ENCODE data around the gene THOC2.
A peak's percentile ranks its signal among the peaks of the same experiment; 100 is the strongest.
"Not testable (repeated sequence)": the region's sequence is repeated elsewhere in the genome, so short reads cannot be mapped to it uniquely, and the experiment has no call there.

THOC2 gene

DNA sequence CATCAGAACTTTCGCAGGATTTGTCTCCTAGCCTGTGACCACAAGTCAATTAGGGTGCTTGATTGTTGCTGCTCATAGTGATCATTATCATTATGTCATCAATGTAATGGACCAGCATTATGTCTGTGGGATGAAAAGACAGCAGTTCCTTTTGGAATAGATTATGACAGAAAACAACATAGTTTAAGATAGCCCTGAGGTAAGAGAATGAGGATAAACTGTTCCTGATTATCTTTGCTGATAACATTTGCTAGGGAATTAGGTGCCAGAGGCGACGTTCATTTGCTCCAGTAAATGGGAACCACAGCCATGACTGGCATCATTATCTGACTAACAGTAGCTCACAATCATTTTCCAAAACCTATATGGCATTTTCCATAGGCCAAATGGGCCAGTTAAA, 12.7 kb upstream of the THOC2 start:
- no peak for DNase-seq (ENCODE audit: low spot score in 2 of 2)
- no peak for ATAC-seq (replicated peaks; ENCODE audit: extremely low read depth, poor library complexity, severe bottlenecking)
- no peaks in the 10 kb centered on the region for H3K9me3 Mint-ChIP-seq
- peaks cover 5% of the 10 kb centered on the region for H3K4me1 Mint-ChIP-seq
- no peak overlapping the region for H3K4me3 Mint-ChIP-seq
- no peak overlapping the region for H3K27ac Mint-ChIP-seq (ENCODE audit: low read depth)
- H3K36me3 Mint-ChIP-seq (ENCODE audit: insufficient read depth) = no peaks in the 10 kb centered on the region
- H3K27me3 Mint-ChIP-seq = no peaks in the 10 kb centered on the region

DNA sequence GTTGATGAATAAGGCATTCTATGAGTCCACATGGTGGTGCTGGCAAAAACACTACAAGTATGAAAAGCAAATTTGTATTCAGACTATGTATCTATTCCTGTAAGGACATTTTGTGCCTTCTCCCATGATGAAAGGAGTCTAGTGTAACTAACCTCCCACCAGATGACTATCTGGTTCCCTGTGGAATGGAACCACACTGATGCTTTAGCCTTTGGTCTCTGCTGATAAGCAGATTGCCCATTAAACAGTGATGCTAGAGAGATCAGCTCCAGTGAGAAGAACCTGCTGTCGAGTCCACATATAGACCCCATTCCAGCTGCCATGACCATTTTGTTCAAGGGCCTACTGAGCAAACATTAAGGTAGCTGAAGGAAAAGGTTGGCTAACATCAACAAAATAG, 10.5 kb upstream of the THOC2 start:
- Mint-ChIP-seq H3K36me3 (ENCODE audit: insufficient read depth) (no peaks in the 10 kb centered on the region), H3K4me1 (peaks cover 5% of the 10 kb centered on the region), H3K4me3 (no peak overlapping the region), H3K27ac (ENCODE audit: low read depth) (no peak overlapping the region), H3K27me3 (no peaks in the 10 kb centered on the region), H3K9me3 (no peaks in the 10 kb centered on the region)
- DNase-seq (ENCODE audit: low spot score in 2 of 2) (no peak), ATAC-seq (replicated peaks; ENCODE audit: extremely low read depth, poor library complexity, severe bottlenecking) (no peak)

DNA sequence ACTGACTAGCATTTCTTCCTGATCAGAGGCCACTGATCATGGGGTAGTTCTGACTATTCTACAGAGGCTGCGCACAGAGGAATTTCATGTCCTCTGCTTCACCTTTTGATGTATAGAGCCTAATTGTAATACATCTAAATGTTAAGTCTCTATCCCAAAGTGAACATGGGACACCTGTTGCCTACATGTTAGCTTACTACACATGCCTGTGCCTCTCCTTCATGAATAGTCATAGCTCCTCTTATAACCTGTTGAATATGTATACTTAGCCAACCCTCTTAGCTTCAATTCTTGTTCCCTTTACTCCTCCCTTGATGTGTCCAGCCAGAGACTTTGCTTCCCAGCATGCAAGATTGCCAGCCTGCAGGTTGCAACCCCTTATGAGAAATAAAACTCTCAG, 9.6 kb upstream of the THOC2 start:
- ATAC-seq (replicated peaks; ENCODE audit: extremely low read depth, poor library complexity, severe bottlenecking) = no peak
- H3K36me3 Mint-ChIP-seq (ENCODE audit: insufficient read depth) = no peaks in the 10 kb centered on the region
- peaks cover 5% of the 10 kb centered on the region for H3K4me1 Mint-ChIP-seq
- peak overlapping the region; percentile 57 for H3K27ac Mint-ChIP-seq (ENCODE audit: low read depth)
- H3K27me3 Mint-ChIP-seq = no peaks in the 10 kb centered on the region
- DNase-seq (ENCODE audit: low spot score in 2 of 2) = no peak
- no peak overlapping the region for H3K4me3 Mint-ChIP-seq
- no peaks in the 10 kb centered on the region for H3K9me3 Mint-ChIP-seq

DNA sequence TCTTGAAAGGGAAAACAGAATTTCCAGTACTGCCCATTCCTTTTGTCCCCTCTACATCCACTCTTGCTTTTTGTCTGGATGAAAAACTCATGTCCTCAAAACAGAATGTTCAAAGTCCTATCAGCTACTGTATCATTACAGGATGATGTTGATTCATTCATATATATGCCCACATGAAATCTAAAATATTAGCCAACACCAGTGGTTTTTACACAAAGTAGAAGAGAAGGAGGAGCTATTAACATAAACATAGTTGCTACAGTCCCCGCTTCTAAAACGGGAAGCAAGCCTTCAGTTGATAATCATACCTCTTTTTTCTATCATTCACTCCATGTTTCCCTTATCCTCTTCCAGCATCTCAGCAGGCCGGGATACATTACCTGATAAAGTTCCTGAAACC, 7.7 kb upstream of the THOC2 start:
- H3K27ac Mint-ChIP-seq (ENCODE audit: low read depth) = no peak overlapping the region

DNA sequence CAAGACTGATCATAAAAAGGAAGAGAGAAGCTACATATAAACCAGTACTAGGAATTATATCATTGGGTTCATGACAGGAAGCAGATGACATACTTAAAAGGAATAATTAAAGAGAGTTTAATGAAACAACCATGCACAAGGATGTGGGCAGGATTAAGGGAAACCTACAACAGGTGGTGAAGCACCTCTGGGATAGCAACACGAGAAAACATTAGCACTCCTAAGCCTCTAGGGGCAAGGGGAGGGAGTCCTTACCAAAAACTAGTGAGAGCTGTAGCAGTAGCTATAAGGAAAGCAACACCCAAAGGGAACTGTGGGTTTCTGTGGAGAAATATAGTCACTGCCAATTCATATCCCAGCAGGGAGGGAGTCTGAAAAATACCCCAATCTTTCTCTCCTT, 7.2 kb upstream of the THOC2 start:
- ATAC-seq (replicated peaks; ENCODE audit: extremely low read depth, poor library complexity, severe bottlenecking) (no peak), DNase-seq (ENCODE audit: low spot score in 2 of 2) (no peak)
- no peaks in the 10 kb centered on the region for H3K9me3 Mint-ChIP-seq
- no peak overlapping the region for H3K27ac Mint-ChIP-seq (ENCODE audit: low read depth)
- no peak overlapping the region for H3K4me3 Mint-ChIP-seq
- no peaks in the 10 kb centered on the region for H3K27me3 Mint-ChIP-seq
- peaks cover 5% of the 10 kb centered on the region for H3K4me1 Mint-ChIP-seq
- H3K36me3 Mint-ChIP-seq (ENCODE audit: insufficient read depth) = no peaks in the 10 kb centered on the region

More for the DNA sequence above, 7.7 kb upstream of the THOC2 start:
- Mint-ChIP-seq H3K27me3 (no peaks in the 10 kb centered on the region), H3K4me1 (peaks cover 5% of the 10 kb centered on the region), H3K4me3 (no peak overlapping the region), H3K9me3 (no peaks in the 10 kb centered on the region), H3K36me3 (ENCODE audit: insufficient read depth) (no peaks in the 10 kb centered on the region)
- DNase-seq (ENCODE audit: low spot score in 2 of 2) (no peak), ATAC-seq (replicated peaks; ENCODE audit: extremely low read depth, poor library complexity, severe bottlenecking) (no peak)

DNA sequence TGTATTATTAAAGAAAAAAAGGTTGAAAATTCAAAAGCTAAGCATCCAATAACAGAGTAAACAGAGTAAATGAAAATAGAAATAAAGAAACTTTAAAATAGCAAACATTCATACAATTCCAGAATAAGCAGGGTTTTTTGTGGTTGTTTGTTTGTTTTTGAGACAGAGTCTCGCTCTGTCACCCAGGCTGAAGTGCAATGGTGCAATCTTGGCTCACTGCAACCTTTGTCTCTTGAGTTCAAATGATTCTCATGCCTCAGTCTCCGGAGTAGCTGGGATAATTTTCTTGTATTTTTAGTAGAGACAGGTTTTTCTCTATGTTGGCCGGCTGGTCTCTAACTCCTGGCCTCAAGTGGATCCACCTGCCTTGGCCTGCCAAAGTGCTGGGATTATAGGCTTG, 6.6 kb upstream of the THOC2 start:
- ATAC-seq (replicated peaks; ENCODE audit: extremely low read depth, poor library complexity, severe bottlenecking) (no peak), DNase-seq (ENCODE audit: low spot score in 2 of 2) (no peak)
- Mint-ChIP-seq H3K4me3 (no peak overlapping the region), H3K27me3 (no peaks in the 10 kb centered on the region), H3K9me3 (no peaks in the 10 kb centered on the region), H3K4me1 (peaks cover 5% of the 10 kb centered on the region), H3K27ac (ENCODE audit: low read depth) (no peak overlapping the region), H3K36me3 (ENCODE audit: insufficient read depth) (no peaks in the 10 kb centered on the region)

DNA sequence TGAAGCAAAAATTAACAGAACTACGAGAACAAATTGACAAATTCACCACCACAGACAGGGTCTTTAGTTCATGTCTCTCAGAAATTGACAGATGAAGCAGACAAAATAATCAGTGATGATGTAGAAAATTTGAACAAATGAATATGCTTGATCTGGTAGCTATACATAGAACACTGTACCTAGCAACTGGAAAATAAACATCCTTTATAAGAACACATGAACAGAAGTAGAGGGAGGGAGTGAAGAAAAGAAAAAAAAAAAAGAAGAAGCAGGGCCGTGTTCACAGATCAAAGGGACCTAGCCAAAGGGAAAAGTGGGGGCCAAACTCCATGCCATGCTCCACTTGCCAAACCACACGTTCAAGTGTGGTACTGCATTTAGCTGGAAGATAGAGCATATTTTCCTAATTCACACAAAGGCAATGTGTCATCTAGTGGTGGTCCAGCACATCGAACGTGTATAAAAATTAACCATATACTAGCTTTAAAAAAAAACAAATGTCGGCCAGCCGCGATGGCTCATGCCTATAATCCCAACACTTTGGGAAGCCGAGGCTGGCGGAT, 5.6 kb upstream of the THOC2 start:
- DNase-seq (ENCODE audit: low spot score in 2 of 2) = no peak
- no peaks in the 10 kb centered on the region for H3K36me3 Mint-ChIP-seq (ENCODE audit: insufficient read depth)
- peaks cover 5% of the 10 kb centered on the region for H3K4me1 Mint-ChIP-seq
- ATAC-seq (replicated peaks; ENCODE audit: extremely low read depth, poor library complexity, severe bottlenecking) = no peak
- H3K9me3 Mint-ChIP-seq = no peaks in the 10 kb centered on the region
- no peaks in the 10 kb centered on the region for H3K27me3 Mint-ChIP-seq
- H3K4me3 Mint-ChIP-seq = no peak overlapping the region
- no peak overlapping the region for H3K27ac Mint-ChIP-seq (ENCODE audit: low read depth)

DNA sequence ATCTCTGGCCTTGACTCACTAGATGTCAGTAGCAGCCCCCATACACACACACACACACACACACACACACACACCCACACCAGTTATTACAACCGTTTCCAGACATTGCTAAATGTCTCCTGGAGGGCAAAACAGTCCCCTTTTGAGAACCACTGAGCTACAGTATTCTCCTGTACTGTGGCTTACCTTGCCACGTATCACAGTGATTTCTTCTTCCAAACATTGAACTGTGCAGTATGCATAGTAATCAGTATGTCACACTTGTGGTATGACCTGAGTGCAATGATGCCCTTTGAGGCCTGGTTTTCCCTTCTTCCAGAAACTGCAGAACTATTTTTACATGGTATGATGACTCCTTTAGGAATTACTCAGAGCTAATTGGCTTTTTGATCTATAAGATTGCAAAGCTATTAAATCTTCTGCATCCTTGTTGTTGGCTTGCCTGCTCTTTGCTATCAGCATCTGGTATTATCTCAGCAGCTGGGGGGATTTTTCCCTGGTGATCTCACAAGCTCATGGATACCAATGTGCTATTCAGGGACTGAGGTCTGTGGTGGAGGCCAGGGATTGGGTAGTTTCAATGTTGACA, 3.6 kb upstream of the THOC2 start:
- ATAC-seq (replicated peaks; ENCODE audit: extremely low read depth, poor library complexity, severe bottlenecking) (no peak), DNase-seq (ENCODE audit: low spot score in 2 of 2) (no peak)
- peaks cover 6% of the 10 kb centered on the region for H3K4me1 Mint-ChIP-seq
- H3K4me3 Mint-ChIP-seq = no peak overlapping the region
- no peaks in the 10 kb centered on the region for H3K9me3 Mint-ChIP-seq
- H3K27me3 Mint-ChIP-seq = no peaks in the 10 kb centered on the region
- H3K27ac Mint-ChIP-seq (ENCODE audit: low read depth) = no peak overlapping the region
- H3K36me3 Mint-ChIP-seq (ENCODE audit: insufficient read depth) = peaks cover 1% of the 10 kb centered on the region

DNA sequence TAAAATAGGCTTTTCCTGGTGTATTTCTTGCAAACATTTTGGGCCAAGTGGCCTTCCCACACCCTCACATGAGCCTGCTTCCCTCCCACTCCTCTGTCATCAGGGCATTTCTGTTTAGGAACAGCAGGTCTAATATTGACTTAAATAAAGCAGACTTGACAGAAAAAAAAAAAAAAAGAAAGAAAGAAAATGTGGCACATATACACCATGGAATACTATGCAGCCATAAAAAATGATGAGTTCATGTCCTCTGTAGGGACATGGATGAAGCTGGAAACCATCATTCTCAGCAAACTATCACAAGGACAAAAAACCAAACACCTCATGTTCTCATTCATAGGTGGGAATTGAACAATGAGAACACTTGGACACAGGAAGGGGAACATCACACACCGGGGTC, 2.3 kb upstream of the THOC2 start:
- not testable (repeated sequence) for ATAC-seq (replicated peaks; ENCODE audit: extremely low read depth, poor library complexity, severe bottlenecking); H3K27me3 Mint-ChIP-seq; H3K4me3 Mint-ChIP-seq; H3K36me3 Mint-ChIP-seq (ENCODE audit: insufficient read depth); DNase-seq (ENCODE audit: low spot score in 2 of 2); H3K27ac Mint-ChIP-seq (ENCODE audit: low read depth); H3K4me1 Mint-ChIP-seq; H3K9me3 Mint-ChIP-seq

DNA sequence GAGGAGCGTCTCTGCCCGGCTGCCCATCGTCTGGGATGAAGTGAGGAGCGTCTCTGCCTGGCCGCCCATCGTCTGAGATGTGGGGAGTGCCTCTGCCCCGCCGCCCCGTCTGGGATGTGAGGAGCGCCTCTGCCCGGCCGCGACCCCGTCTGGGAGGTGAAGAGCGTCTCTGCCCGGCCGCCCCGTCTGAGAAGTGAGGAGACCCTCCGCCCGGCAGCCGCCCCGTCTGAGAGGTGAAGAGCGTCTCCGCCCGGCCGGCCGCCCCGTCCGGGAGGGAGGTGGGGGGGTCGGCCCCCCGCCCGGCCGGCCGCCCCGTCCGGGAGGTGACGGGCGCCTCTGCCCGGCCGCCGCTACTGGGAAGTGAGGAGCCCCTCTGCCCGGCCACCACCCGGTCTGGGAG, 1.2 kb upstream of the THOC2 start:
- H3K27me3 Mint-ChIP-seq; ATAC-seq (replicated peaks; ENCODE audit: extremely low read depth, poor library complexity, severe bottlenecking); H3K36me3 Mint-ChIP-seq (ENCODE audit: insufficient read depth); H3K4me1 Mint-ChIP-seq; H3K4me3 Mint-ChIP-seq; H3K9me3 Mint-ChIP-seq; DNase-seq (ENCODE audit: low spot score in 2 of 2); H3K27ac Mint-ChIP-seq (ENCODE audit: low read depth): not testable (repeated sequence)

DNA sequence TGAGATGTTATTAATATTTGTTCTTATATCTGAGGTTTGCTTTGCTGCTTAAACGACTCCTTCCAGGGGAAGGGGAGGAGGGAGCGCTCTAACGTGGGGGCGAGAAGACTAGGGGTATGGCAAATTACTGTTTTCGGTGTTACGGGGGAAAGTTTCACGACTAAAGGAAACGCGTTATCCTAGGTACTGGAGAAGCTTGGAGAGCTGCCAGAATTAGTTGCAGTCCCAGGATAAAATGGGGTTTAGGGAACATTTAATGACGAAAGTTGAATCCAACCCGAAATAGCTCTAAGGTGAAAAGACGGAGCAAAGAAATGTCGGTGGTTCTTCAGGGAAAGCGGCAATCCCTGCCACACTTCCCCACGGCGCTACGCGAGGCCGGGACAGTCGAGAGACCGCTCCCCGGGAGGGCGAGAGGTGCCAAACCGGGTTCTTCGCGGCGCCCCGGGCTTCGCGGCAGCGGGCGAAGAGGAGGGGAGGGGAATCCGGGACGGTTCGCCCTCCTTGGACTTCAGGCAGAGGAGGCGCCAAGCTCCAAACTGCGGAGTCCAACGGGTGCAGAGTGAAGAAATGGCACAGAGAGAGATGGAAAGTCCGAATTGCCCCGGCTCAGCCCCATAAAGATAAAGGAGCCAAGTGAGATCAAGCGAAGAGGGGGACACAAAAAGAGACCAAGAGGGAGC, 724 bp downstream of the THOC2 start:
- DNase-seq (ENCODE audit: low spot score in 2 of 2) (no peak), ATAC-seq (replicated peaks; ENCODE audit: extremely low read depth, poor library complexity, severe bottlenecking) (peak; percentile 33)
- no peaks in the 10 kb centered on the region for H3K9me3 Mint-ChIP-seq
- H3K4me3 Mint-ChIP-seq = peak overlapping the region; percentile 93
- peaks cover 5% of the 10 kb centered on the region for H3K36me3 Mint-ChIP-seq (ENCODE audit: insufficient read depth)
- H3K27ac Mint-ChIP-seq (ENCODE audit: low read depth) = peak overlapping the region; percentile 95
- no peaks in the 10 kb centered on the region for H3K27me3 Mint-ChIP-seq
- peaks cover 14% of the 10 kb centered on the region for H3K4me1 Mint-ChIP-seq

DNA sequence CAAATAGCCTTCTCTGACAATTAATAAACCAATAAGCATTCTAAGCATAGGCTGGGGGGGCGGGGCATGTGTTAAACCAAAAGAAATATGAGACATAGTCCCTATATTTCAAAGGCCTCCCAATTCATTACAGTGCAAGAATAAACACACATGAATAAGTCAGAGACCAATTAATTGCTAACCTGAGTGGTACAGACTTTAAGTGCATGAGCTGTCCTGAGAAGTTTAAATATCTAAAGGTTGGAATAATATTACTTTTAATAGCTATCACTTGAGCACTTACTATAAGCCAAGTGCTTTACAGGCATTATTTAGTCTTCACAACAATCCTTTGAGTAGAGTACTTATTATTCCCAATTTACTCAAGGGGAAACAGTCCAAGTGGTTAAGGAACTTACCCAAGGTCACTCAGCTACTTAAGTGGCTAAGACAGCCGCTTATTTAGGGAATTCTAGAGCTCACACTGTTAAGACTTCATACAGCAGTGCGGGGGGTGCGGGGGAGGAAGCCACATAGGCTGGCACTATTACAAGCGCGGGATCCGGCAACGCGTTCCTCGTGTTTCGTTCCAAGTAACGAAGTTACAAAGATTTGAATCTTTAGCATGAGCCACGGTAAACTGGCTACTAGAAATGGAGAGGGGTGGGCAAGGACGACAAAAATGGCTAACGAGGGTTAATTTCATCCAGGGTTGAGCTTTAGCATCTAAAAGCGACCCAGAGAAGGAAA, 1.4 kb downstream of the THOC2 start:
- peaks cover 5% of the 10 kb centered on the region for H3K36me3 Mint-ChIP-seq (ENCODE audit: insufficient read depth)
- no peak for DNase-seq (ENCODE audit: low spot score in 2 of 2)

DNA sequence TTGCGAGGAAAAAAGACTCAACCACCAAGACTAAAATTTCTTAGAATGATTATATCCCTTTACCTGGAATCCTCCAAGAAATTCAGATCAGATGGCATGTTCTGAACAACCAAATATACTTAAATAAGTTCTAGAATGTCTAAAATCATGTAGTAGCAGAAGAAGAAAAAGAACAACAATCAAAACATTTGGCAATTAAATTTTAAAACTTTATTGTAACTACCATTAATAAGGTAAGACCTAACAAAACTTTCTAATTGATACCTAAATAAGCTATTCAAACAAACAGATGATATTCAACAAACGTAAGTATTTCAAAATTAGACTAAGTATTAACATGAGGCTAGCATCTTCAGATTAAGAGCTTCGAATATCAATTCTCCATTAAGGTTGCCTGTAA, 4.3 kb downstream of the THOC2 start:
- no peak for ATAC-seq (replicated peaks; ENCODE audit: extremely low read depth, poor library complexity, severe bottlenecking)
- no peaks in the 10 kb centered on the region for H3K9me3 Mint-ChIP-seq
- H3K27me3 Mint-ChIP-seq = no peaks in the 10 kb centered on the region
- H3K36me3 Mint-ChIP-seq (ENCODE audit: insufficient read depth) = peaks cover 7% of the 10 kb centered on the region
- H3K4me1 Mint-ChIP-seq = peaks cover 17% of the 10 kb centered on the region
- no peak overlapping the region for H3K27ac Mint-ChIP-seq (ENCODE audit: low read depth)
- no peak overlapping the region for H3K4me3 Mint-ChIP-seq
- no peak for DNase-seq (ENCODE audit: low spot score in 2 of 2)

More for the DNA sequence above, 1.4 kb downstream of the THOC2 start:
- Mint-ChIP-seq H3K9me3 (no peaks in the 10 kb centered on the region), H3K4me1 (peaks cover 14% of the 10 kb centered on the region), H3K27ac (ENCODE audit: low read depth) (peak overlapping the region; percentile 95), H3K4me3 (peak overlapping the region; percentile 93), H3K27me3 (no peaks in the 10 kb centered on the region)
- ATAC-seq (replicated peaks; ENCODE audit: extremely low read depth, poor library complexity, severe bottlenecking) = no peak
